GM23338 (cell line): ENCODE results near the gene NRP1. TPM values are rescaled to one million over a fixed set of nuclear protein-coding genes. Genes with fewer than 3 reads are reported as not detected.

ENCODE experiments used
- ATAC-seq: fragments of 200-7000 bp; cut with Tn5 transposase; 3 replicates; pipeline ENCODE4 v1.9.1; 2020
- DNase-seq: peaks from one replicate; pipeline ENCODE4 v3.0.0-alpha.2; 2015; ENCODE audit warnings: low spot score
- H2AFZ ChIP-seq: fragments of 200-600 bp; sonication (generic); 2 replicates; pipeline ENCODE4 v1.8.0; 2016; ENCODE audit warnings: antibody characterized with exemption, mild to moderate bottlenecking, moderate library complexity
- H3F3A ChIP-seq: fragments of 200-600 bp; sonication (generic); replicated peaks from 2 replicates; pipeline ENCODE4 v1.8.0; 2017; ENCODE audit warnings: antibody characterized with exemption, mixed run types, low read depth
- H3K27ac ChIP-seq: fragments of 200-600 bp; sonication (generic); 2 replicates; pipeline ENCODE4 v1.6.1; 2016; ENCODE audit warnings: low read depth
- H3K27me3 ChIP-seq: fragments of 200-600 bp; sonication (generic); 2 replicates; pipeline ENCODE4 v1.8.0; 2016; ENCODE audit warnings: mild to moderate bottlenecking, mixed run types, moderate library complexity; ENCODE audit not compliant: insufficient read depth
- H3K36me3 ChIP-seq: fragments of 200-600 bp; sonication (generic); 2 replicates; pipeline ENCODE4 v1.8.0; 2016; ENCODE audit warnings: mild to moderate bottlenecking; ENCODE audit not compliant: insufficient read depth
- H3K4me1 ChIP-seq: fragments of 200-600 bp; sonication (generic); 2 replicates; pipeline ENCODE4 v1.8.0; 2016; ENCODE audit warnings: mild to moderate bottlenecking, moderate library complexity; ENCODE audit not compliant: insufficient read depth
- H3K4me2 ChIP-seq: fragments of 200-600 bp; sonication (generic); 2 replicates; pipeline ENCODE4 v1.7.1; 2017; ENCODE audit warnings: mixed run types
- H3K4me3 ChIP-seq: fragments of 200-600 bp; sonication (generic); 2 replicates; pipeline ENCODE4 v1.6.1; 2016; ENCODE audit warnings: mixed run types
- H3K79me2 ChIP-seq: fragments of 200-600 bp; sonication (generic); replicated peaks from 2 replicates; pipeline ENCODE4 v1.8.0; 2017; ENCODE audit warnings: mild to moderate bottlenecking; ENCODE audit not compliant: insufficient read depth
- H3K9me2 ChIP-seq: fragments of 200-600 bp; sonication (generic); 2 replicates; pipeline ENCODE4 v1.8.0; 2017; ENCODE audit not compliant: insufficient read depth
- H4K20me1 ChIP-seq: fragments of 200-600 bp; sonication (generic); replicated peaks from 2 replicates; pipeline ENCODE4 v1.8.0; 2017; ENCODE audit warnings: mild to moderate bottlenecking; ENCODE audit not compliant: insufficient read depth
- H3K27ac Mint-ChIP-seq: 2 replicates; pipeline ENCODE4 v1.8.0; 2020; ENCODE audit warnings: inconsistent platforms, mild to moderate bottlenecking, moderate library complexity, mixed read lengths
- H3K27me3 Mint-ChIP-seq: 3 replicates; pipeline ENCODE4 v1.8.0; 2022; ENCODE audit warnings: low read depth, mild to moderate bottlenecking, moderate library complexity, mixed read lengths, inconsistent platforms; ENCODE audit not compliant: insufficient read depth, poor library complexity
- H3K36me3 Mint-ChIP-seq: 3 replicates; pipeline ENCODE4 v1.8.0; 2021; ENCODE audit warnings: low read depth, mild to moderate bottlenecking, inconsistent platforms, moderate library complexity, mixed read lengths
- H3K4me1 Mint-ChIP-seq: 3 replicates; pipeline ENCODE4 v1.8.0; 2020; ENCODE audit warnings: mild to moderate bottlenecking, inconsistent platforms, mixed read lengths
- H3K4me3 Mint-ChIP-seq: 3 replicates; pipeline ENCODE4 v1.8.0; 2021; ENCODE audit warnings: moderate library complexity, mild to moderate bottlenecking, inconsistent platforms, mixed read lengths
- H3K9me3 Mint-ChIP-seq: 3 replicates; pipeline ENCODE4 v1.8.0; 2020; ENCODE audit warnings: moderate library complexity, mild to moderate bottlenecking, inconsistent platforms, mixed read lengths
- EZH2 ChIP-seq: fragments of 200-600 bp; sonication (generic); IDR thresholded peaks from one replicate; pipeline ENCODE4 v1.8.0; 2017; ENCODE audit warnings: antibody characterized with exemption, mild to moderate bottlenecking, low read depth; ENCODE audit not compliant: unreplicated experiment
- JUNB ChIP-seq: IDR thresholded peaks from one replicate; pipeline ENCODE4 v1.6.1; 2016; ENCODE audit warnings: antibody characterized with exemption; ENCODE audit not compliant: unreplicated experiment
- NANOG ChIP-seq: IDR thresholded peaks from 2 replicates; pipeline ENCODE4 v1.6.1; 2016; ENCODE audit warnings: antibody characterized with exemption, borderline replicate concordance
- POLR2AphosphoS5 ChIP-seq: IDR thresholded peaks from 2 replicates; pipeline ENCODE4 v1.6.1; 2016; ENCODE audit warnings: antibody characterized with exemption, low read depth
- ZNF114 ChIP-seq: fragments of 250-450 bp; sonication (Bioruptor Pico); IDR thresholded peaks from 2 replicates; pipeline ENCODE4 v1.5.0; 2020; ENCODE audit warnings: mild to moderate bottlenecking, moderate library complexity
- ZNF331 ChIP-seq: fragments of 250-450 bp; sonication (Bioruptor Pico); IDR thresholded peaks from 2 replicates; pipeline ENCODE4 v1.5.0; 2020; ENCODE audit warnings: low read depth, mild to moderate bottlenecking, moderate library complexity
- polyA plus RNA-seq: library from polyadenylated mRNA; unstranded; fragments of >200 nt; fragmentation: Nextera tagmentation; extraction: Ambion mirVana; gene quantifications from 2 replicates; pipeline ENCODE4 v1.2.1, GENCODE V29; 2016
- total RNA-seq: library from RNA; depleted of rRNA; stranded (reverse); fragments of >200 nt; shearing (Covaris generic); gene quantifications from 2 replicates; pipeline ENCODE4 v1.2.3, GENCODE V29; 2014
- TF ChIP-seq, protein P1 (sequence below), 2 experiments: fragments of 200-600 bp in 1 of 2; sonication (generic) in 1 of 2; conservative IDR thresholded peaks; 2 replicates each; pipeline versions ENCODE4 v1.5.1 to v1.6.1; 2016 to 2017; ENCODE audit warnings: antibody characterized with exemption in 2 of 2, low read depth in 2 of 2, mild to moderate bottlenecking in 2 of 2, moderate library complexity in 1 of 2
- TF ChIP-seq, protein P2 (sequence below): IDR thresholded peaks from 2 replicates; pipeline ENCODE4 v1.6.1; 2016; ENCODE audit warnings: antibody characterized with exemption
- TF ChIP-seq, protein P3 (sequence below): fragments of 250-450 bp; sonication (Bioruptor Pico); IDR thresholded peaks from 2 replicates; pipeline ENCODE4 v1.5.0; 2020; ENCODE audit warnings: mild to moderate bottlenecking, moderate library complexity

Gene NRP1
- total and polyA plus RNA-seq, 2 experiments from 2014 or later: 2.9 to 3.5 TPM

DNA sequence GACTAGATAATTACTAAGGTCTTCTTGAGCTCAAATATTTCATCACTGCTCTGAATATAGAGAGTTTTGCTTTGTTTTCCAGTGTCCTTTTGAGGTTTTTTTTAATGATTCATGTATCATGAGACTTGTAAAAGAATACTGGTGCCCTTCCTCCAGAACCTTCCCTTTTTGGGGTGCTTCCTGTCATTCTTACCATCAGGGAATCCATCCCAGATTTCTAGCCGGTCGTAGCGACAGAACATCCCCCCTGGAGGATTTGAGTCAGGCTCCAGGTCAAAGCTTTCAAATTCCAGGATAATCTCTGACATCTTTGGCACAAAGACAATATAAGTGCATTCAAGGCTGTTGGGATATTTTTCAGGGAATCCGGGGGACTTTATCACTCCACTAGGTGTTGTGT, 71.0 kb downstream of the NRP1 start:
- no peak for DNase-seq
- H3F3A ChIP-seq: no peaks in the 10 kb centered on the region
- H3K36me3 ChIP-seq: no peaks in the 10 kb centered on the region
- Mint-ChIP-seq H3K4me3 (no peak overlapping the region), H3K4me1 (peaks cover 6% of the 10 kb centered on the region), H3K36me3 (no peaks in the 10 kb centered on the region), H3K27ac (no peak overlapping the region; the same call in 1 of the 2 replicates), H3K27me3 (no peaks in the 10 kb centered on the region), H3K9me3 (no peaks in the 10 kb centered on the region)
- no peak overlapping the region for H2AFZ ChIP-seq
- H3K4me2 ChIP-seq: no peak overlapping the region
- H3K27me3 ChIP-seq: no peaks in the 10 kb centered on the region
- TF ChIP-seq NANOG (no peak), ZNF331 (CRISPR knock-in tag) (no peak), POLR2AphosphoS5 (no peak)
- TF ChIP-seq, protein P1, sequence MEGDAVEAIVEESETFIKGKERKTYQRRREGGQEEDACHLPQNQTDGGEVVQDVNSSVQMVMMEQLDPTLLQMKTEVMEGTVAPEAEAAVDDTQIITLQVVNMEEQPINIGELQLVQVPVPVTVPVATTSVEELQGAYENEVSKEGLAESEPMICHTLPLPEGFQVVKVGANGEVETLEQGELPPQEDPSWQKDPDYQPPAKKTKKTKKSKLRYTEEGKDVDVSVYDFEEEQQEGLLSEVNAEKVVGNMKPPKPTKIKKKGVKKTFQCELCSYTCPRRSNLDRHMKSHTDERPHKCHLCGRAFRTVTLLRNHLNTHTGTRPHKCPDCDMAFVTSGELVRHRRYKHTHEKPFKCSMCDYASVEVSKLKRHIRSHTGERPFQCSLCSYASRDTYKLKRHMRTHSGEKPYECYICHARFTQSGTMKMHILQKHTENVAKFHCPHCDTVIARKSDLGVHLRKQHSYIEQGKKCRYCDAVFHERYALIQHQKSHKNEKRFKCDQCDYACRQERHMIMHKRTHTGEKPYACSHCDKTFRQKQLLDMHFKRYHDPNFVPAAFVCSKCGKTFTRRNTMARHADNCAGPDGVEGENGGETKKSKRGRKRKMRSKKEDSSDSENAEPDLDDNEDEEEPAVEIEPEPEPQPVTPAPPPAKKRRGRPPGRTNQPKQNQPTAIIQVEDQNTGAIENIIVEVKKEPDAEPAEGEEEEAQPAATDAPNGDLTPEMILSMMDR (conservative IDR thresholded peaks at IDR 0.05; ENCODE audit: low read depth in 2 of 2): no peak
- no peaks in the 10 kb centered on the region for H3K79me2 ChIP-seq
- H3K4me1 ChIP-seq: 0 out of 2 replicates have a peak, but pooled peaks cover 3% of the 10 kb centered on the region
- no peak overlapping the region for H3K27ac ChIP-seq
- ATAC-seq: no peak
- no peaks in the 10 kb centered on the region for H4K20me1 ChIP-seq
- H3K9me2 ChIP-seq: 0 out of 2 replicates have a peak, but pooled peaks cover 6% of the 10 kb centered on the region
- H3K4me3 ChIP-seq: no peak overlapping the region

DNA sequence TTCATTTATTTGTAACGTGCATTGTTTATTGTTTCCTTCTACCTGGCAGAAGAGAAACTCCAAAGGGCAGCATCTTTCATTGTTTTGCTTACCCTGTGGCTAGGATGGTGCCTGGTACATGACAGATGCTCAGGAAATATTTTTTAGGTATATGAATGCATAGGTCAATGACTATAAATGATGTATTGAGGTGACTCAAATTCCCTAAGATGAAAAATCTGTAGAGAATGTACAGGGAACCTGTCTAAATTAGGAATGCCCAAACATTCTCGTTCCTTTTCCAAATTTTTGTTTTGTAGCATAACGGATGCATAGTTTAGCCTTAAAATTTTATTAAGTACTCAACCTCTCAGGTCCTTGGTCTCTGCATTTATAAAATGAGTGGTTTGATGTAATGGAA, 71.6 kb downstream of the NRP1 start:
- Histone ChIP-seq H3K79me2 (no peaks in the 10 kb centered on the region), H3K4me3 (no peak overlapping the region), H3K4me1 (0 out of 2 replicates have a peak, but pooled peaks cover 3% of the 10 kb centered on the region), H4K20me1 (no peaks in the 10 kb centered on the region), H3F3A (no peaks in the 10 kb centered on the region), H2AFZ (no peak overlapping the region), H3K4me2 (no peak overlapping the region), H3K27me3 (no peaks in the 10 kb centered on the region), H3K27ac (no peak overlapping the region), H3K36me3 (no peaks in the 10 kb centered on the region), H3K9me2 (0 out of 2 replicates have a peak, but pooled peaks cover 6% of the 10 kb centered on the region)
- TF ChIP-seq EZH2 (no peak), ZNF331 (CRISPR knock-in tag) (no peak), ZNF114 (no peak), NANOG (no peak), JUNB (no peak)
- TF ChIP-seq, protein P2, sequence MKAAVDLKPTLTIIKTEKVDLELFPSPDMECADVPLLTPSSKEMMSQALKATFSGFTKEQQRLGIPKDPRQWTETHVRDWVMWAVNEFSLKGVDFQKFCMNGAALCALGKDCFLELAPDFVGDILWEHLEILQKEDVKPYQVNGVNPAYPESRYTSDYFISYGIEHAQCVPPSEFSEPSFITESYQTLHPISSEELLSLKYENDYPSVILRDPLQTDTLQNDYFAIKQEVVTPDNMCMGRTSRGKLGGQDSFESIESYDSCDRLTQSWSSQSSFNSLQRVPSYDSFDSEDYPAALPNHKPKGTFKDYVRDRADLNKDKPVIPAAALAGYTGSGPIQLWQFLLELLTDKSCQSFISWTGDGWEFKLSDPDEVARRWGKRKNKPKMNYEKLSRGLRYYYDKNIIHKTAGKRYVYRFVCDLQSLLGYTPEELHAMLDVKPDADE: no peak
- TF ChIP-seq, protein P3, sequence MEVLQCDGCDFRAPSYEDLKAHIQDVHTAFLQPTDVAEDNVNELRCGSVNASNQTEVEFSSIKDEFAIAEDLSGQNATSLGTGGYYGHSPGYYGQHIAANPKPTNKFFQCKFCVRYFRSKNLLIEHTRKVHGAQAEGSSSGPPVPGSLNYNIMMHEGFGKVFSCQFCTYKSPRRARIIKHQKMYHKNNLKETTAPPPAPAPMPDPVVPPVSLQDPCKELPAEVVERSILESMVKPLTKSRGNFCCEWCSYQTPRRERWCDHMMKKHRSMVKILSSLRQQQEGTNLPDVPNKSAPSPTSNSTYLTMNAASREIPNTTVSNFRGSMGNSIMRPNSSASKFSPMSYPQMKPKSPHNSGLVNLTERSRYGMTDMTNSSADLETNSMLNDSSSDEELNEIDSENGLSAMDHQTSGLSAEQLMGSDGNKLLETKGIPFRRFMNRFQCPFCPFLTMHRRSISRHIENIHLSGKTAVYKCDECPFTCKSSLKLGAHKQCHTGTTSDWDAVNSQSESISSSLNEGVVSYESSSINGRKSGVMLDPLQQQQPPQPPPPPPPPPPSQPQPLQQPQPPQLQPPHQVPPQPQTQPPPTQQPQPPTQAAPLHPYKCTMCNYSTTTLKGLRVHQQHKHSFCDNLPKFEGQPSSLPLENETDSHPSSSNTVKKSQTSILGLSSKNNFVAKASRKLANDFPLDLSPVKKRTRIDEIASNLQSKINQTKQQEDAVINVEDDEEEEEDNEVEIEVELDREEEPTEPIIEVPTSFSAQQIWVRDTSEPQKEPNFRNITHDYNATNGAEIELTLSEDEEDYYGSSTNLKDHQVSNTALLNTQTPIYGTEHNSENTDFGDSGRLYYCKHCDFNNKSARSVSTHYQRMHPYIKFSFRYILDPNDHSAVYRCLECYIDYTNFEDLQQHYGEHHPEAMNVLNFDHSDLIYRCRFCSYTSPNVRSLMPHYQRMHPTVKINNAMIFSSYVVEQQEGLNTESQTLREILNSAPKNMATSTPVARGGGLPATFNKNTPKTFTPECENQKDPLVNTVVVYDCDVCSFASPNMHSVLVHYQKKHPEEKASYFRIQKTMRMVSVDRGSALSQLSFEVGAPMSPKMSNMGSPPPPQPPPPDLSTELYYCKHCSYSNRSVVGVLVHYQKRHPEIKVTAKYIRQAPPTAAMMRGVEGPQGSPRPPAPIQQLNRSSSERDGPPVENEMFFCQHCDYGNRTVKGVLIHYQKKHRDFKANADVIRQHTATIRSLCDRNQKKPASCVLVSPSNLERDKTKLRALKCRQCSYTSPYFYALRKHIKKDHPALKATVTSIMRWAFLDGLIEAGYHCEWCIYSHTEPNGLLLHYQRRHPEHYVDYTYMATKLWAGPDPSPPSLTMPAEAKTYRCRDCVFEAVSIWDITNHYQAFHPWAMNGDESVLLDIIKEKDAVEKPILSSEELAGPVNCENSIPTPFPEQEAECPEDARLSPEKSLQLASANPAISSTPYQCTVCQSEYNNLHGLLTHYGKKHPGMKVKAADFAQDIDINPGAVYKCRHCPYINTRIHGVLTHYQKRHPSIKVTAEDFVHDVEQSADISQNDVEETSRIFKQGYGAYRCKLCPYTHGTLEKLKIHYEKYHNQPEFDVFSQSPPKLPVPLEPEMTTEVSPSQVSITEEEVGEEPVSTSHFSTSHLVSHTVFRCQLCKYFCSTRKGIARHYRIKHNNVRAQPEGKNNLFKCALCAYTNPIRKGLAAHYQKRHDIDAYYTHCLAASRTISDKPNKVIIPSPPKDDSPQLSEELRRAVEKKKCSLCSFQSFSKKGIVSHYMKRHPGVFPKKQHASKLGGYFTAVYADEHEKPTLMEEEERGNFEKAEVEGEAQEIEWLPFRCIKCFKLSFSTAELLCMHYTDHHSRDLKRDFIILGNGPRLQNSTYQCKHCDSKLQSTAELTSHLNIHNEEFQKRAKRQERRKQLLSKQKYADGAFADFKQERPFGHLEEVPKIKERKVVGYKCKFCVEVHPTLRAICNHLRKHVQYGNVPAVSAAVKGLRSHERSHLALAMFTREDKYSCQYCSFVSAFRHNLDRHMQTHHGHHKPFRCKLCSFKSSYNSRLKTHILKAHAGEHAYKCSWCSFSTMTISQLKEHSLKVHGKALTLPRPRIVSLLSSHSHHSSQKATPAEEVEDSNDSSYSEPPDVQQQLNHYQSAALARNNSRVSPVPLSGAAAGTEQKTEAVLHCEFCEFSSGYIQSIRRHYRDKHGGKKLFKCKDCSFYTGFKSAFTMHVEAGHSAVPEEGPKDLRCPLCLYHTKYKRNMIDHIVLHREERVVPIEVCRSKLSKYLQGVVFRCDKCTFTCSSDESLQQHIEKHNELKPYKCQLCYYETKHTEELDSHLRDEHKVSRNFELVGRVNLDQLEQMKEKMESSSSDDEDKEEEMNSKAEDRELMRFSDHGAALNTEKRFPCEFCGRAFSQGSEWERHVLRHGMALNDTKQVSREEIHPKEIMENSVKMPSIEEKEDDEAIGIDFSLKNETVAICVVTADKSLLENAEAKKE (CRISPR knock-in tag): no peak
- Mint-ChIP-seq H3K4me1 (peaks cover 8% of the 10 kb centered on the region), H3K27me3 (no peaks in the 10 kb centered on the region), H3K27ac (no peak overlapping the region), H3K9me3 (no peaks in the 10 kb centered on the region), H3K4me3 (no peak overlapping the region), H3K36me3 (no peaks in the 10 kb centered on the region)
- no peak for ATAC-seq
- no peak for DNase-seq
